OCI-M1 (cell line): ENCODE data around the gene CDC14A.

Experiments
- DNase-seq: peaks from one replicate; lab custom pipeline; 2025; lab: John Stamatoyannopoulos, UW

CDC14A gene

DNA sequence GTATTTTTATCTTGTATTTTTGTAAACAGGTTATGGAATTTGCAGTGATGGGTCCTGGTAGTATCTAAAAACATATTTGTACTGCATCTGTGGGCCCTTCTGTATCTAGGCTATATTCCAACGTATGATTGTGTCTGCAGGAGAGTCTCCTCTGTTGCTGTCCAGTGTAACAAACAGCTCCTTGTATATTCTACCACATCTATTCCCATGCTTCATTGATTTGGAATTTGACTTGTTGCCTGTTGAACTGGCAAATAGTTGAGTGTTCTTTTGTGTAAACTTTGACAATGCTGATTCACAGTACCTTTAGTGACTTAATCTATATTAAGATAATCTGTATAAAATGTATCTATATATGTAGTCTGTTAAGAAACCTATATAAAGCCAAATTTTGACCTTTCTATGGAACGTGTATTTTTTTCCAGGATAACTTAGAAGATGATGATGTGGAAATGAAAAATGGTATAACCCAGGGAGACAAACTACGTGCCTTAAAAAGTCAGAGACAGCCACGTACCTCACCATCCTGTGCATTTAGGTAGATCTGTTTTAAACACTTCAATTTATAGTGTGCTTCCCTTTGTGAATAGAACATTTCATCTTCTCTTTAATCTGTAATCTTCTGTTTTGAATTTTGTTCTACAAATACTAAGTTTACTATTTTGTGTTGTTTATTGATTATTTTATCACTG lies 142.2 kb downstream of the CDC14A start:
- no peak for DNase-seq

DNA sequence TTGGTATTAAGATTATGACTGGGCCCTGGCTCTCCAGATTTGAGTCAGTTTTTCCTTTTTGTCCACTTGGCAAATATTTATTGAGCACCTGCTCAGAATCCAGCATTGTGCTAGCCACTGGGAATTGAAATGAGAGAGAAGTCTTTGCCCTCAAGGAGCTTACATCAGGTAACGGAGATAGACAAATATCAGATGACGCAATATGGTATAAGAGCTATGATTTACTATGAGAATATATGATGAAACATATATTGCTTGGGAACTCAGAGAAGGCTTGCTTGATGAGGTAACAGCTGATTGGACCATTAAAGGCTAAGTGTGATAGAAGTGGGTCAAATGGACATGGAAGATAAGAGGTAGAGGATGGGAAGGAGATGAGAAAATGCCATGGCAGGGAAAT lies 144.6 kb downstream of the CDC14A start:
- DNase-seq, result no peak

DNA sequence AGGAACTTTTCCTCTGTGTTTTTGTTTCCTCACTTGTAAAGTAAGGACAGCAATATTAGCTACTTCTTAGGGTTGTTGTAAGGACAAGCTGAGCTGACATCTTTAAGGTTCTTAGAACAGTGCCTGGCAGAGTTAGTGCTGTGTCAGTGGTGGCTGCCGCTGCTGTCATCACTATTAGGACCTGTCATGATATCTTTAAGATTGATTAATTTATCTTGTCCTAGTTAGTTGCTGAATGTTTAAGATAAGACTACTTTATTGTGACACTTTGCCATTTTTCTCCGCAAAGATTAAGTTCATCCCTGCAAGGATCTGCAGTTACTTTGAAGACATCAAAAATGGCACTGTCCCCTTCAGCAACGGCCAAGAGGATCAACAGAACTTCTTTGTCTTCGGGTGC lies 145.5 kb downstream of the CDC14A start:
- no peak for DNase-seq

DNA sequence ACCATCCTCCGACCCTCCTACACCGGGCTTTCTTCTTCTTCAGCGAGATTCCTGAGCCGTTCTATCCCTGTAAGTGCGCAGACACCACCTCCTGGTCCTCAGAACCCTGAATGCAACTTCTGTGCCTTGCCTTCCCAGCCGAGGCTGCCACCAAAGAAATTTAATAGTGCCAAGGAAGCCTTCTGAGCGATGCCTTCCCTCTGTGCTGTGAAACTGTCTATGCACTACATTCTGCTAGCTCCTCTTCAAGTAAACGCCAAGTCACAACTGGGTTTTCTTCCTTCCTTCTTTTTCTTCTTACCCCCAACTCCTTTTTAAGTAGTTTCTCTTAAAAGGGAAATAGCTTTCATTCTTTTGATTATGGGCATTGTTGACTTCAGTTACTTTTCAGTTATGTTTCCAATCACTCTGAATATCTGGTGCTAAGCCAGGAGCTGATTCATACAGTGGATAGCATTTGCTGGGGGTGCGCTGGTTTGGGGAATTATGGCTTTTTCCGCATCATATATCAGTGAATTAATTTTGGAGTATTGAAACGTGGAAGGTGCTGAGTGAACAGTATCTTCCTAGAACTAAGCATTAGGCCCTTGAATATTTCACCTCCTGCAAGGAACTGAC lies 147.0 kb downstream of the CDC14A start:
- DNase-seq, result no peak

DNA sequence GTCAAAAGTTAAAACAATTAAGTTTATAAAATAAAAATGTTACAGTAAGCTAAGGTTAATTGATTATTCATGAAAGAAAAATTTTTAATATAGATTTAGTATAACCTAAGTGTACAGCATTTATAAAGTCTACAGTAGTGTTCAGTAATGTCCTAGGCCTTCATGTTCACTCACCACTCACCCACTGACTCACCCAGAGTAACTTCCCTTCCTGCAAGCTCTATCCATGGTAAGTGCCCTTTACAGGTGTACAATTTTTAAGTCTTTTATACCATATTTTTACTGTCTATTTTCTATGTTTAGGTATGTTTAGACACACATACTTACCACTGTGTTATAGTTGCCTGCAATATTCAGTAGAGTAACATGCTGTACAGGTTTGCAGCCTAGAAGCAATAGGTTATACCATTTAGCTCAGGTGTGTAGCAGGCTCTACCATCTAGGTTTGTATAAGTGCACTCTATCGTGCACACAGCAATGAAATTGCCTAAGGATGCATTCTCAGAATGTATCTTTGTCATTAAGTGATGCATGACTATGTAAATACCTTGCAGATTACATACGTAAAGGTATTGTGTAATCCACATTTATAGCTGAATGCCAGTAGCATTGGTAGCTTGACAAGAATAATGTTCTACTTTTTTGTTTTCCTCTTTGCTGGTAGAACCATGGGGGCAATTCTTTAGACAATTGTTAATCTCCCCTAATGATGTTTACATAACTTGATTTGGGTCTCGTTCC lies 149.9 kb downstream of the CDC14A start:
- DNase-seq, result no peak

DNA sequence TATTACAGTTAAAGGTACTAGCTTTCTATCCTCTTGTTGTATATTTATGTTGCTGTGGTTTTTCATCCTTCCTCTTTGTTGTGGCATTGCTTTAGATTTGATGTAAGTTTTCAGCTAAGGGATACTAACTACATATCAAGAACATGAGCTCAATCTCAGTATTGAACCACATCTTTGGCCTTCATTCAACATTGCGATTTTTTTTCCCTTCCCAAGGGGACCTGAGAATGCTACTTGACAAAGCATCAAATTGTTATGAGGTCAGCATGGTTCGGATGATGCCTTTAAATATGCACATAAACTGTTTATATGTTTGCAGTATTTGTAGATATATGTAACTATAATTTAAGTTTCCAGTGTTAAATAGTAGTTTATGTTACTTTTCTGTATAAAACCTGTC lies 153.9 kb downstream of the CDC14A start:
- no peak for DNase-seq

DNA sequence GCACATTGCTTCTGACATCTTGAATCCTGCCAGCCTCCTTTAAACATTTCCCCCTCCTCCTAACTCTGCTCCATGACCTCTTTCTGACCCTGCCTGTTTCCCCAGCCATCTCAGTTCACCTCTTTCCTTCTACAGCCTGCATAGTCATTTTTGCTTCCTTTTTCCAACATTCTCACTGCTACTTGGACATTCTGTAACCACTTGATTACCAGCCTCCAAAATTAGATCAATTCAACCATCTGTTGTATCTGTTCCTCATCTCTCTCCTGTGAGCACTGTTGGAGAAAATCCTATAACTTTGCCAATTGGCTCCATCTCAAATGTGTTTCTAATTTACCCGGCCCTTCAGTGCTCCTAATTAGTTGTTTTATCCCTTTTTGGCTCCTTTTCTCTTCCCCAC lies 158.1 kb downstream of the CDC14A start:
- peak; percentile 4 for DNase-seq

DNA sequence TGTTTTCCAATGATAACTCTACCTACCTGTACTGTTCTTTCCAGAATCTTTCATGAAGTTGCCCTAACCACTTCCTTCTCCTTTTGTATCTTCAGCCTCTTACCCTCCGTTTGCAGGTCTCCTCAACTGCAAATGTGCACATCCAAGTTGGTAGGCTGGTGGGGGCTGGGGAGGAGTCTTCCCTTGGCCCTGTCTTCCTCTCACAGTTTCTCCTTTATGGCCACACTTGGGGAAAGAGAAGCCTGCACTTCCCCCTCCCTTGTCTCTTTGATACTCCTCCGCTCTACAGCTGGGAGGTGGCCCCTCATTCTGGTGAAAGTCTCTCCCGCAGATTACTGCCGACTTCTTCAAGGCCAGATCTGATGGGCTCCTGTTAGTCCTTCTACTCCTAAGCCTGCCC lies 158.8 kb downstream of the CDC14A start:
- peak; percentile 44 for DNase-seq

DNA sequence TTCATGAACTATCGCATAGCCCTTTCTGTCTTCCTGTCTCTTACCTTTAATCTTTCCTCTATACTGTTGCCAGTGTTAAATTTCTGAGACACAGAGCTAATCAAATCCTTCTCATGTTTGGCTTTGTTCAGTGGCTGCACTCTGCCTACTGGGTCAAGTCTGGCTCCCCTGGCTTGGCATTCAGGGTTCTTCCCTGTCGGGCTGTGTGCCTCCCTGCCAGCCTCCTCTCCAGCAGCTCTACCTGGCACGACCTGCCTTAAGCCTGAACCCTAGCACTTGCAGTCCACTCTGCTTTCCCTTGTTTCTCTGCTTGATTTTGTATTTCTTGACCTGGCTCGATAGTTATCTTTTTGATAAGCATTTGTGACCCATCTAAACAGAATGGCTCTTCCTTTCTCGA lies 159.5 kb downstream of the CDC14A start:
- DNase-seq, result no peak

DNA sequence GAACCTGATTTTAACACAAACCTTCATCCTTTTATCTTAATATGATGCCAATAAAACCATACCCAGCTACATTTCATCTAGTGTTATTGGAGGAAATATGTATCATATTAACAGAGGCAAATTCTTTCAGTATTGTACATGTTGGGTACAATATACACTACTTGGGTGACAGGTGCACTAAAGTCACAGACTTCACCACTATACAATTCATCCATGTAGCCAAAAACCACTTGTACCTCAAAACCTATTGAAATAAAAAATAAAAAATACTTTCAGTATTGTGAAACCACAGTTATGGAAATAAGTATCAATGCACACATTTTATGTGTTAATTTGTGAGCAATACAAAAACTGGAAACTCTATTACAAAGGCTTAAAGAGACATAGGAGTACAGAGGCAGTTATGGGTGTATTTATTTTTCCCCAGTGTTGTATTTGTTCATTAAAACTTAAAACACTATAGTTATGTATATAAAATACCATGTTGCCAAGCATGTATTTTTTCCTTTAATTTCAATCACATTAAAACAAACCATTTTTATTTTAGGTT lies 160.6 kb downstream of the CDC14A start:
- no peak for DNase-seq

DNA sequence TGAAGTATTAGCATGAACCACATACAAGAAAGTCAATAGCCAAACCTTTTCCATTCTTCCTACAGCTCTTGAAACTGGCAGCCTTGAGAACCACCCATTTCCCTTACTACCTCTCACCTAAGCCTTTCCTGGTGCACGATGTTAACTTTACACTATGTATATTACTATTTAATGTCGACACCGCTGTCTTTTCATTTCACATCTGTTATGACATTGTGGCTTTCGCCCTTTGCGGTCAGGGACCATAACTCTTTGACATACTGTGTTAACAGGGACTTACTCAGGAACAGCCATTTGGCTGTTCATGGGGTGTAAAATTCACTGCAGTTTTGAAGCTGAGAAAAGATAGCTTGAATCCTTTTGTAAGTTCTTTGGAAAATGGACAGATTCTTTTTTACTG lies 164.6 kb downstream of the CDC14A start:
- no peak for DNase-seq

DNA sequence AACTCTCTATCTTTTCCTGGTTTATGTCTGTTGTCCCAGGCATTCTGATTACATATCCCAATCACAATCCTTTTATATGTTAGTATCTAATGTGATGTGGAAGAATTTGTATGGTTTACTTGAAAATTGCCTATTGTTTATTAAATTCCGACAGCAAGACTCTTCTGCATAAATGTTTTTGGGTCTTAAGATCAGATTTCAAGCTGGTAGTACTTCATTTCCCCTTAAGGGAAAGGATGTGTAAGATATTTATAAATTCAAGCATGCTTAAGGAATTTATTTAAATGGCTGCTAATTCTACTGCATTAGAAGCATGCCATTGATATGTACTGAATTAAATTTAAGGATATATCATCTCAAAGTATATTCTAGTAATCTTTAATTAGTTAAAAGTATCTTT lies 165.2 kb downstream of the CDC14A start:
- no peak for DNase-seq

DNA sequence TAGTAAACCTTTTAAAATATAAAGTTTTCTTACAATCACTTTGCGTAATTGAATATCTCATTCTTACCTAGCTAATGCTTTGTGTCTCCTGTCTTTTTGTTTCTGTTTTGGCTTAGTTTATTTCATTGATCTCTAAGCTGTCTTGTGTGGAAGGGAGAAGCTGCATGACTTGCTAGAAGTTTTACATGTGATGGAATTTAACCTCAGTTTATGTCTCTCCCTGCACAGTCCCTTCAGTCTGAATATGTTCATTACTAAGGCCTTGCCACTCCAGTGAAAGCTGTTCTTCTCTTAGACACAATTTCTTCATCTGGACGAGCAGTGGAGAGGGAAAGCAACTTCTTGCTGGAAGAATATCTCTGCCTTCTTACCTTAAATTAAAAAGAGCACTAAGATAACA lies 165.7 kb downstream of the CDC14A start:
- no peak for DNase-seq

DNA sequence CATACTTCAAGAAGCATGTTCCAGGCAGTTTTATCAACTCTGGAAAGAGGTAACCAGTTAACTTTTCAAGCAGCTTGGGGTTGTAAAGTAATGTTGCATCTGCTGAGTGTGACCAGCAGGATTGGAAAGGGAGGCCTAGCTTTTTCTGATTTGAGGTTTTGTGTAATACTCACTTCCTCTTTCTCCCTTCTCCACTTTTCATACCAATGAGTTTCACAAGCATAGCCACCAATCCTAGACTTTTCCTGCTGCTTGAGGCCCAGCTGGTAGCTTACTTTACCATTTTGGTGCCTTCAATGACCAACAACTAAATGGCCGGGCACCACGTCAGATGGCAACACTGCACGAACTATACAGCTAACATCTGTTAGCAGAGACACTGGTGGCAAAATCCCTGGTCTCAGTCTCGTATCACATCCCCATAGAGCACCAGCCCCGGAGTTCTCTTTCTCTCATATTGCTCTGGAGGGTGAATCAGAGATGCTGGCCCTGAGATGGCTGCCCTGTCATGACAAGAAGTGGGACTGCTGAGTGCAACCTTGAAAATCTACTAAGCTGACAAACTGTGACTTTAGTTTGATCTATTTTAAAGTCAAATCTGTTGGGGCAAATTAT lies 170.8 kb downstream of the CDC14A start:
- peak; percentile 74 for DNase-seq

DNA sequence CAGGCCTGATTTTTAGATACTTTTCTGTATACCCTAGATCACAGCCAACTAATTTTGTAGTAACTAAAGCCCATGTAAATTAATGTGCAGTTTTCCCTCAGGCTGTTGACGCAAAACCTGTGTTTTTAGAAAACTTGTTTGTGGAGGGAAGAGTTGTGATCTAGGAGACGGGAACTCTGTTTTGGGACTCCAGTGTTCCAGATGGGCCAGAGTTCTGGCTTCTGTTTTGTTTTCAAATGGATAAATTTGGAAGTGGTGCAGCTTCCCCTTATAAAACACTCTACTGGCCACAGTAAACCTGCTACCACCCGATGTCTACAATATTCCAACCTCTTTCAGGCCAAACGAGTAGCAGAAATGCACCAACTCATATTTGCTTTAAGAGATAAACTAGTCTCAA lies 172.0 kb downstream of the CDC14A start:
- DNase-seq, result no peak

DNA sequence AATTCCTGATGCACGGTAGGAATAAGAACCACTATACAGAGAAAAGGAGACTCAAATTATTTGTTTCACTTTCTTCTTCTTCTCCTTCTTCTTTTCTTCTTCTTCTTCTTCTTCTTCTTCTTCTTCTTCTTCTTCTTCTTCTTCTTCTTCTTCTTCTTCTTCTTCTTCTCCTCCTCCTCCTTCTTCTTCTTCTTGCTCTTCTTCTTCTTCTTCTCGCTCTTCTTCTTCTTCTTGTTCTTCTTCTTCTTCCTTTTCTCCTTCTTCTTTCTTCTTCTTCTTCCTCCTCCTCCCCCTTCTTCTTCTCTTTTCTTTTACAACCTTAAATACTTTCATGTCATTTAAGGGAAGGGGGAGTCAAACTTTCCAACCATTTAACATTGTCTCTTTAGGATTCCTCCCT lies 174.6 kb downstream of the CDC14A start:
- no peak for DNase-seq

DNA sequence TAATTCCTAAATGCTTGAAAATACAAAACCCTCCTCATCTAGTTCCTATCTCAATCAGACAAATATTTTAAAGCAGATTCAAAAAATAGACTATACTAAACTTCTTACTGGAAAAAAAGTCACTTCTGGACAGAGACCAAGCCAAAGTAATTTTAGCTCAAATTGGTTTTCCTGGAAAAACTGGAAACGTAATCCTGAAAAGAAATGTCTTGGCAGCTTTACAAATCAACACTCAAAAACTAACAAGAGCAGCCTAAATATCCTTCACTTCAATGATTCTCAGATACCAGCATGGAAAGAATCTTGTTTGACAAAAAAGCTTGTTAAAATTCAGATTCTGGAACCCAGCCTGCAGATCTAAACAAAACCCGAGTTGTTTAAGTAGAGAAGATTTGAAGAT lies 176.6 kb downstream of the CDC14A start:
- DNase-seq, result no peak

DNA sequence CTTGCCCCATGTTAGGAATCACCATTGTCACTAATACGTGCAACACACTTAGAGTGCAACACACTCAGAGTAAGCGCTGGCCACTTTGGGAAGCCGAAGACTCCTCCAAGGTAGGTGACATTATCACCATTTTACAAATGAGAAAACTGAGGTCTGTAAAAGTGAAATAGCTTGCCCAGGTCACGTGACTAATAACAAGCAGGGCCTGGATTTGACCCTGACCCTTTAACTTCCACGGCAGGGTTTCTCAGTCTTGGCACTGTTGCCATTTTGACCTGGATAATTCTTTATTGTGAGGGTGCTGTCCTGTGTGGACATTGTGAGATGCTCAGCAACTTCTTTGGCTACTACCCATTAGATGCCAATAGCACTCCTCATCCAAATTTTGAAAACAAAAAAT lies 177.8 kb downstream of the CDC14A start:
- no peak for DNase-seq

DNA sequence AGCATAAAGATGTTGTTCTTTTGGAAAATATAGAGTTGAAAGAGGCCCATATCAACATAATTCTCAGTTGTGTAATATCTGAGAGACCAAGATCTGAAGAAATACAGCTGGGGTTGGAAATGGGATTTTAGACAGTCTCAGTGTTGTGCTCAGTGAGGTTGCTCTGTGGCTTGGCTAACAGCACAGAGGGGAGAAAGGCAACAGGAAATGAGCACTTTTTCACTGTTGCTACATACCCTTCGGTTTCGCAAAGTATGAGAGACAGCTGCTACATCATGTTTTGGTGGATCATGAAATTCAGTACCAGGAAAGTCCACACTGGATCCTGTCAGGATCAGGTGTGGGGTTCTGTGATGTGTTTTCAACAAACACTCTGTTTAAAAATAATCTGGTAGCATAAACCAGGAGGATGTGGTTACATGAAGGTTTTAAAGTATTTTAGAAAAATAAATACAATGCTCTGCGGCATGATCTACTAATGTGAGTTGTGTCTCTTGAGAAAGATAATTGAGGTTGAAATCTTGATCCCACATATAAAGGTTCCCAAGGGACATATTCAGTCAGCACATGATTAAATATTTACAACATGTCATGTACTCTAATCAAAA lies 178.7 kb downstream of the CDC14A start:
- DNase-seq, result no peak

DNA sequence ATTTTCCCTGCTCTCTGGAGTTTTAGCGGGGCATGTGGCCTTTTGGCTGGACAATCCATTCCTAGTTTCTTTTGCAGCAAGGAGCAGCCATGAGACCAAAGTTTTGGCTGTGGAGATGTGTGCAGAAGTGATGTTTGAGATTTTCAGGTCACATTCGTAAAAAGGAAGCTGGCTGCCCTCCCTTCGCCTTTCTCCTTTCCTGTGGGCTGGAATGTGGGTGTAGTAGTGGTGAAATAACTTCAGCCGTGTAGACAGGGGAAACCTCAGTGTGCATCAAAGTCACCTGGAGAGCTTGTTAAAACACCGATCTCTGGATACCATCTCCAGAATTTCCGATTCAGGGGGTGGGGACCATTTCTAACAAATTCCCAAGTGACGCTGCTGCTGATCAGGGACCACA lies 180.3 kb downstream of the CDC14A start:
- no peak for DNase-seq

DNA sequence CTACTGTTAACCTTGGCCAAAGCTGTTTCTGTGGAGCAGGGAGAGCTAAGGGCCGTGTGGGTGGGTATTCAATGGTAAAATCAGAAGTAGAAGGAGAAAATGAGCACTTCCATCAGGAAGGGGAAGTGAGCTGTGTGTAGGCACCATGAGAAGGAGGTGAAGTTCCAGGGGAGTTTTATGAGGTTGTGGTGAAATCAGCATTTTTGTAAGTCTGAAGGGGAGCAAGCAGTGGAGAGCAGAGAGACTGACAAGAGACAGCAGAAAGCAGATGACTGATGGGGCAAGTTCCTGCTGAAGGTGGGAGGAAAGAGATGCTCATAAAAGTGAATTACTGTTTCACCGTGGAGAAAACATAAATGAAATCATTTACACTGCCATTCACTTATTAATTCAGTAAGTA lies 183.0 kb downstream of the CDC14A start:
- DNase-seq, result peak; percentile 33

DNA sequence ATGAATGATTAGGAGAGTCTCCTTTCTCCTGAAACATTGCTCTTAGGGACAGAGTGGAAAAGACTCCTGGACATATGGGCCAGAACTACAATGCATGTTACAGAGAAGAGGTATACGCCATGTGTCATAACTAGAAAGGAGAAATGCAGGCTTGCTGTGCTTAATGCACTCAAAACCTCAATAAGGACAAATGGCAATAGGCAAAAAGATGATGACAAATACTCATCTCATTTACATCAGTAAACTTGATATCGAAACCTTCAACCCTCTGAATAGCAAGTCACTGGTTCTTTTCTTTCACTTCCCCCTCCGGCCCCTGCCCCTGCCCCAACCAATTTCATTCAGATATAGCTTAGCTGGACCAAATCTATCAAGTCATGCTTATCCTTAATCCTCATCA lies 183.7 kb downstream of the CDC14A start:
- DNase-seq, result no peak
